ENCODE data around the gene GHRHR. TPM values are rescaled to one million over a fixed set of nuclear protein-coding genes. Genes with fewer than 3 reads are reported as not detected.

Gene GHRHR
- total and polyA plus RNA-seq, 7 donors: 0.03 to 0.16 TPM; not detected in 5

DNA sequence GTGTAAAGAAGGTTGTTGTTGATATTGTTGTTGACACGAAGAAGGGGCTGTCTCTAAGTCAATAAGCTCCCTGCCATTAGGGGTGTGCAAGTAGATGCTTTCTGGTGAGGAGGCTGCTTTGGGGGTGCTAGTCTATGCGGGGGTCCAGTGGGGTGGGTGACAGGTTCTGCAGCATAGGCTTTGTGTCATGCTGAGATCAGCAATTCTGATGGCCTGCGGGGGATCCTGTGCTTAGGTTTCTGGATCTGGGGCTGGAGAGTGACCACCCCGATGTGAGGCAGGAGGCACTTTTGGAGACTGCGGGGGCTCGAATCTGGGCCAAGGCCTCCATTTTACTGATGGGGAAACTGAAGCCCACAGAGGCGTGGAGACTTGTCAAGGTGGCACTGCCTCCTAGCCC, 47.0 kb upstream of the GHRHR start:
- ATAC-seq (no peak), DNase-seq (peak in 1 of 2 donors; percentile 24)
- Histone ChIP-seq H3K27ac (no peak overlapping the region), H3K27me3 (ENCODE audit: insufficient read depth in 3 of 3, low read length in 2 of 3) (no peaks in the 10 kb centered on the region), H3K9me3 (no peaks in the 10 kb centered on the region), H3K4me1 (peaks cover 32% of the 10 kb centered on the region), H3K4me3 (peak overlapping the region; percentile 60), H3K36me3 (ENCODE audit: insufficient read depth in 1 of 2, low read depth in 1 of 2) (no peaks in the 10 kb centered on the region)
- TF ChIP-seq, protein P1, sequence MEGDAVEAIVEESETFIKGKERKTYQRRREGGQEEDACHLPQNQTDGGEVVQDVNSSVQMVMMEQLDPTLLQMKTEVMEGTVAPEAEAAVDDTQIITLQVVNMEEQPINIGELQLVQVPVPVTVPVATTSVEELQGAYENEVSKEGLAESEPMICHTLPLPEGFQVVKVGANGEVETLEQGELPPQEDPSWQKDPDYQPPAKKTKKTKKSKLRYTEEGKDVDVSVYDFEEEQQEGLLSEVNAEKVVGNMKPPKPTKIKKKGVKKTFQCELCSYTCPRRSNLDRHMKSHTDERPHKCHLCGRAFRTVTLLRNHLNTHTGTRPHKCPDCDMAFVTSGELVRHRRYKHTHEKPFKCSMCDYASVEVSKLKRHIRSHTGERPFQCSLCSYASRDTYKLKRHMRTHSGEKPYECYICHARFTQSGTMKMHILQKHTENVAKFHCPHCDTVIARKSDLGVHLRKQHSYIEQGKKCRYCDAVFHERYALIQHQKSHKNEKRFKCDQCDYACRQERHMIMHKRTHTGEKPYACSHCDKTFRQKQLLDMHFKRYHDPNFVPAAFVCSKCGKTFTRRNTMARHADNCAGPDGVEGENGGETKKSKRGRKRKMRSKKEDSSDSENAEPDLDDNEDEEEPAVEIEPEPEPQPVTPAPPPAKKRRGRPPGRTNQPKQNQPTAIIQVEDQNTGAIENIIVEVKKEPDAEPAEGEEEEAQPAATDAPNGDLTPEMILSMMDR (IDR thresholded peaks at IDR 0.05): no peak
- intact Hi-C loops (cut with DNase I): no loop called here
- 80 to 87% (median 85%) methylated on average over 7 of the region's 7 CpGs for WGBS, 3 donors

DNA sequence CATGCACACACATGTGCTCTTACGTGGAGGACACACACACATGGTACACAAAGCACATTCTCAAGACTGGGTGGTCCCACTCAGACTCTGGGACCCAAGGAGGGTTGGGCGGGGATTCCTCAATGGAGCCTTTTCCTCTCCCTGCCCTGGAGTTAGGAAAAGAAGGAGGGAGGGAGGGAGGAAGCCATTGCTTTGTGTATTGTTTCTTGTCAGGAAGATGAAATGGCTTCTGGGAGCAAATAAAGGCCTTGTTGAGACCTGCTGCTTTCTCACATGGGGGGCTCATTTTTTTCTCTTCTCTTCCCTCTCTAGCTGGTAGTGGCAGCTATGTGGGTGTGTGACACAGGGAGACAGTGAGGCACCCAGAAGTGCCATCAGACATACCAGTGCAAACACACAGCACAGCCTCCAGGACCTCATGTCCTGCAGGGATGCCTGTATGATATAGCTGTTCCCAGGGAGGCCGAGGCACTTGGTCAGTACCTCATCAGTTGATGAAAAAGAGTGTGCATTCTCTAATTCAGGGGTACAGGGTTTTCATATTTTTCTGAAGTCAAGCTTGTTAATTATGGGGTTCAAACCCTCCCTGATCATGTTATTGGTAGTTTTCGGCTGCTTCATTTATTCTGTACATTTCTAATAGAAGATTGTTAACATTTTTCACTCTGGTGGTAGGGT, 46.4 kb upstream of the GHRHR start:
- peaks cover 33% of the 10 kb centered on the region for H3K4me1 ChIP-seq
- H3K4me3 ChIP-seq: peak overlapping the region; percentile 60
- H3K27me3 ChIP-seq (ENCODE audit: insufficient read depth in 3 of 3, low read length in 2 of 3): no peaks in the 10 kb centered on the region
- TF ChIP-seq, protein P1 (IDR thresholded peaks at IDR 0.05): no peak
- intact Hi-C loops (cut with DNase I): no loop called here
- no peaks in the 10 kb centered on the region for H3K9me3 ChIP-seq
- H3K27ac ChIP-seq: no peak overlapping the region
- no peak for DNase-seq
- no peaks in the 10 kb centered on the region for H3K36me3 ChIP-seq (ENCODE audit: insufficient read depth in 1 of 2, low read depth in 1 of 2)
- ATAC-seq: no peak
- 78 to 89% (median 81%) methylated on average over 4 of the region's 4 CpGs for WGBS, 3 donors

DNA sequence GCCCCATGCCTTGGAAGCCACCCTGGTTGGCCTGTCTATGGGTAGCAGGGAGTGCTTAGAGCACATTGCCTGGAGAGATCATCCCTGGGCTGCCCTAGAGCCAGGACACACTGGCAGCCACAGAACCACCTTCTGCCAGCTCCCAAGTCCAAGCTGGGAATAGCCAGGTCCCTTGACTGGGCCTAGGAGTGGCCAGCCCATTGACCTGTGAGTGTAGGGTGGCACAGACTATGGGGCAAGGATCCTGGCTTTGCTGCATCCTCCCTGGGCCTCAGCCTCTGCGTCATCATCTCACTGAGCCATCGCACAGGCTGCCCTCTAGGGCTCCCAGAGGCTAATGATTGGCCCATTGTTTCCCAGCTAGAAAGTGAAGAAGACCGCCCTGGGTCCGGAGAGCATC, 45.1 kb upstream of the GHRHR start:
- intact Hi-C loops (cut with DNase I): no loop called here
- no peak overlapping the region for H3K4me3 ChIP-seq
- peak in 3 of 4 donors; percentile 44 to 68 (median 52) for ATAC-seq

DNA sequence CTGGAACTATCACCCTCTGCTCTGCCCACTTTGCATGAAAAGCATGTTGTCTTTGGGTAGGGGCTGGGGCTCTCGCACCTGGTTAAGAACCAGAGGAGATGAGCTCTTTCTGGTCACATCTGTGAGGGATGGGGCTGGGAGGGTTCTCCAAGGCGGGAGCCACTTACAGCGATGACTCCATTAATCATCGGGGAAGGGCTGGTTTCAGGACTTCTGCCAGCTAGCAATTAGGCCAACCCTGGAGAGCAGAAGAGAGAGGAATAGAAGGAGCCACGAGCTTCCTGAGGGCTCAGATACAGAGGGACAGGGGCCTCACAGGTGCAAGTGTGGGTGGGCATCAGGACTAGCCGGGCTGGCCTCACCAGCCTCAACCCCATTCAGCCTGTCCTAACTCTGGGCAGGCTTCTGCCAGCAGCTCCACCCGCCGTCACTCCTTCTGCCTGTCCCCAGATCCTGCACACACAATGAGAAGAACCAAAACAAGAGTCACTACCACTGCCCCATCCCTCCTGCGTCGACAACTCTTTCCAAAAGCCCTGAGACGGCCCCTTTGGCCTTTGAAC, 43.7 kb upstream of the GHRHR start:
- intact Hi-C loops (cut with DNase I): no loop called here
- TF ChIP-seq, protein P1 (IDR thresholded peaks at IDR 0.05): no peak
- peaks cover 0 to 6% of the 10 kb centered on the region in 2 donors for H3K36me3 ChIP-seq (ENCODE audit: insufficient read depth in 1 of 2, low read depth in 1 of 2)
- peak overlapping the region; percentile 68 for H3K27ac ChIP-seq
- no peaks in the 10 kb centered on the region for H3K9me3 ChIP-seq
- peak in 3 of 4 donors; percentile 21 to 41 (median 36) for ATAC-seq
- H3K27me3 ChIP-seq (ENCODE audit: insufficient read depth in 3 of 3, low read length in 2 of 3): no peaks in the 10 kb centered on the region
- H3K4me3 ChIP-seq: no peak overlapping the region
- DNase-seq: peak in 1 of 2 donors; percentile 43
- peaks cover 33% of the 10 kb centered on the region for H3K4me1 ChIP-seq
- 50 to 58% (median 54%) methylated on average over 11 of the region's 11 CpGs for WGBS, 3 donors

More for the DNA sequence above, 45.1 kb upstream of the GHRHR start:
- Histone ChIP-seq H3K27me3 (ENCODE audit: insufficient read depth in 3 of 3, low read length in 2 of 3) (no peaks in the 10 kb centered on the region), H3K9me3 (no peaks in the 10 kb centered on the region), H3K4me1 (peaks cover 33% of the 10 kb centered on the region), H3K36me3 (ENCODE audit: insufficient read depth in 1 of 2, low read depth in 1 of 2) (no peaks in the 10 kb centered on the region), H3K27ac (peak overlapping the region; percentile 68)
- peak in 1 of 2 donors; percentile 49 for DNase-seq
- TF ChIP-seq, protein P1 (IDR thresholded peaks at IDR 0.05): no peak
- WGBS, 3 donors: 67 to 70% (median 68%) methylated on average over 4 of the region's 4 CpGs
